KMS-11 (cell line): ENCODE measurements around the gene DHX8.

Source experiments
- H2AFZ ChIP-seq: fragments of 200-600 bp; sonication (generic); 2 replicates; pipeline ENCODE4 v1.6.1; 2016; ENCODE audit warnings: antibody characterized with exemption, mixed run types, low read depth
- H3K27ac ChIP-seq: fragments of 200-600 bp; sonication (generic); 2 replicates; pipeline ENCODE4 v1.6.1; 2016; ENCODE audit warnings: mild to moderate bottlenecking, mixed run types
- H3K27me3 ChIP-seq: fragments of 200-600 bp; sonication (generic); 2 replicates; pipeline ENCODE4 v1.6.1; 2017; ENCODE audit warnings: mild to moderate bottlenecking, low read depth, mixed run types, moderate library complexity; ENCODE audit not compliant: insufficient read depth
- H3K36me3 ChIP-seq: fragments of 200-600 bp; sonication (generic); 2 replicates; pipeline ENCODE4 v1.6.1; 2017; ENCODE audit warnings: mild to moderate bottlenecking, mixed run types; ENCODE audit not compliant: insufficient read depth
- H3K4me1 ChIP-seq: fragments of 200-600 bp; sonication (generic); 2 replicates; pipeline ENCODE4 v1.6.1; 2016; ENCODE audit warnings: mild to moderate bottlenecking, low read depth, mixed run types; ENCODE audit not compliant: poor library complexity, severe bottlenecking
- H3K4me2 ChIP-seq: fragments of 200-600 bp; sonication (generic); 2 replicates; pipeline ENCODE4 v1.7.0; 2016; ENCODE audit warnings: mild to moderate bottlenecking, mixed run types
- H3K4me3 ChIP-seq: fragments of 200-600 bp; sonication (generic); IDR thresholded peaks from 2 replicates; pipeline ENCODE4 v1.6.1; 2017; ENCODE audit warnings: low read depth, low read length, mixed read lengths; ENCODE audit not compliant: insufficient read depth
- H3K79me2 ChIP-seq: fragments of 200-600 bp; sonication (generic); 2 replicates; pipeline ENCODE4 v1.6.1; 2016; ENCODE audit warnings: low read depth, mixed run types; ENCODE audit not compliant: insufficient read depth
- H3K9ac ChIP-seq: fragments of 200-600 bp; sonication (generic); 2 replicates; pipeline ENCODE4 v1.6.1; 2016; ENCODE audit warnings: mild to moderate bottlenecking, mixed run types
- H4K20me1 ChIP-seq: fragments of 200-600 bp; sonication (generic); 2 replicates; pipeline ENCODE4 v1.6.1; 2016; ENCODE audit warnings: mild to moderate bottlenecking, mixed run types; ENCODE audit not compliant: insufficient read depth
- TF ChIP-seq, protein P1 (sequence below): fragments of 200-600 bp; sonication (generic); conservative IDR thresholded peaks from 2 replicates; pipeline ENCODE4 v1.6.1; 2017; ENCODE audit warnings: low read depth, mild to moderate bottlenecking, antibody characterized with exemption, low read length, moderate library complexity, mixed read lengths

The DHX8 gene

DNA sequence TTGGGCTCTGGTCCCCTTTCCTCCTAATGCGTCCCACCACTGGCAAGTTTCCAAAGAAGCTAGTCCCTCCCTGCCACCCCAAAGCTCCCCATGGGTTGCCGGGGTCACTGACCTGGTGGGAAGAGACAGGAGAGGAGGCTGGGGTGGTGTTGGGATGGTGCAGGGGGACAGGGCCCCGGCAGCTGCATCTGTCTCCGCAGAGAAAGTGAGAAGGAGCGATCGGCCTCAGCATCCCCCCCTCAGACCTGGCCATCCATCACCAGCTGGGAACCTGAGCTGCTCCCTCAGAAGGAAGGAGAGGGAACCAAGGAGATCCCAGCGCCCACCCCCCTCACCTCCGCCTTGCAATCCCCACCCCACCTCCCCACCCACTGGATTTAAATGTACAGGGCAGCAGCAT is 59.1 kb downstream of the DHX8 start:
- Histone ChIP-seq H3K4me3 (no peak overlapping the region), H3K9ac (no peak overlapping the region), H3K36me3 (no peaks in the 10 kb centered on the region)

DNA sequence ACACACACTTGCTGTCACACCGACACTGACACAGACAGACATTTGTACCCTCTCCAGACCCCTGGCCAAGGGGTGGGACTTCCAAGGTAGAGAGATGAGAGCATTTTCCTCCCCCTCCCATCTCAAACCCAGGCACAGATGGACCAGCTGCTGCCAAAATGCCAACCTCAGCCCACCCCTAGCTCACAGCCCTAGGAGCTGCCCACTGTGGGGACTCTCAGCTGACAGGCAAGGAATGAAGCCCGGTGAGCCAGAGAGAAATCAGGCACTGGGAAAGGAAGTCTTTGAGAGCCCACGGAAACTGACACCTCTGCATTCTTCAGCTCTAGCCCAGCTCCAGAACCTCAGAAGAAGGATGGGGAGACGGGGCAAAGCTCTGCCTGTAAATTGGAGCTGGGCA is 59.5 kb downstream of the DHX8 start:
- Histone ChIP-seq H3K4me1 (peaks cover 13% of the 10 kb centered on the region), H2AFZ (no peak overlapping the region), H3K27ac (no peak overlapping the region), H3K36me3 (no peaks in the 10 kb centered on the region), H3K4me3 (no peak overlapping the region), H4K20me1 (no peaks in the 10 kb centered on the region), H3K27me3 (no peaks in the 10 kb centered on the region; the same call in 1 of the 2 replicates), H3K4me2 (no peak overlapping the region), H3K9ac (no peak overlapping the region), H3K79me2 (no peaks in the 10 kb centered on the region; the same call in 1 of the 2 replicates)
- TF ChIP-seq, protein P1, sequence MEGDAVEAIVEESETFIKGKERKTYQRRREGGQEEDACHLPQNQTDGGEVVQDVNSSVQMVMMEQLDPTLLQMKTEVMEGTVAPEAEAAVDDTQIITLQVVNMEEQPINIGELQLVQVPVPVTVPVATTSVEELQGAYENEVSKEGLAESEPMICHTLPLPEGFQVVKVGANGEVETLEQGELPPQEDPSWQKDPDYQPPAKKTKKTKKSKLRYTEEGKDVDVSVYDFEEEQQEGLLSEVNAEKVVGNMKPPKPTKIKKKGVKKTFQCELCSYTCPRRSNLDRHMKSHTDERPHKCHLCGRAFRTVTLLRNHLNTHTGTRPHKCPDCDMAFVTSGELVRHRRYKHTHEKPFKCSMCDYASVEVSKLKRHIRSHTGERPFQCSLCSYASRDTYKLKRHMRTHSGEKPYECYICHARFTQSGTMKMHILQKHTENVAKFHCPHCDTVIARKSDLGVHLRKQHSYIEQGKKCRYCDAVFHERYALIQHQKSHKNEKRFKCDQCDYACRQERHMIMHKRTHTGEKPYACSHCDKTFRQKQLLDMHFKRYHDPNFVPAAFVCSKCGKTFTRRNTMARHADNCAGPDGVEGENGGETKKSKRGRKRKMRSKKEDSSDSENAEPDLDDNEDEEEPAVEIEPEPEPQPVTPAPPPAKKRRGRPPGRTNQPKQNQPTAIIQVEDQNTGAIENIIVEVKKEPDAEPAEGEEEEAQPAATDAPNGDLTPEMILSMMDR = no peak

More for the DNA sequence above, 59.1 kb downstream of the DHX8 start:
- no peaks in the 10 kb centered on the region; the same call in 1 of the 2 replicates for H3K79me2 ChIP-seq
- H3K27ac ChIP-seq = no peak overlapping the region
- no peaks in the 10 kb centered on the region for H4K20me1 ChIP-seq
- TF ChIP-seq, protein P1 = no peak
- H3K4me1 ChIP-seq = peaks cover 13% of the 10 kb centered on the region
- no peak overlapping the region for H2AFZ ChIP-seq
- no peak overlapping the region for H3K4me2 ChIP-seq
- no peaks in the 10 kb centered on the region; the same call in 1 of the 2 replicates for H3K27me3 ChIP-seq

DNA sequence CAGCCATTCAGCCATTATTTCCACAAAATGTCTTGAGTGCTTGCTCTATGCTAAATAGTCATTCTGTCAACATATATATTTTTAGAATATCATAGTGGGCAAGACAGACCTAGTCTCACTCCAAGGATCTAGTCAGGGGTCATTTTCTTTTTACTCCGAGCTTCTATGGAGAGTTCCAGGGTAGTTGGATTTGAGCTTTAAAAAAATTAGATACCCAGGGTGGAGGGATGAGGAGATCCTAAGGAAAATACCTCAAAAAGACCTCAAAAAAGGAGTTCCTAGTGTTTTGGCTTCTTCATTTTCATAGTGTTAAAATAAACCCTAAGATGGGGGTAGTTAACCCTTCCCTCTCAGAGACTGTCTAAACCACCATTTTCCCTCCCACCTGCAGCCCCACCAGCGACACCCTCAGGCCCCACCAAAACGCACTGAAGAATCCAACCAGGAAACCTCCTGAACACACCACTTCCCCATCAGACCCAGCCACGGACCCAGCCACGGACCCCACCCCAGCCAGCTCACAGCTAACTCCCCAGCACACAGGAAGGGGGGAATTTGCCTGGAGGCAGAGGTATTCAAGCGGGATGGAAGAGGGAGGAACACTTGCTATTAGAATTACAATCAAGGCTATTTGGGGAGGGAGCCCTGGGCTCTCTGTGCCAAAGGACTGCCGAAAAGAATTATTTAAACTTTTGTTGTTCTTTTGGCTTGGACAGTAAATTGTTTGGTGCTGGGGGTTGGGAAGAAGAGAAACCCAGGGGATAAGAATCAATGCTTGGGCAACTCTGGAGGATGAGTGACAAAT is 60.2 kb downstream of the DHX8 start:
- H3K4me2 ChIP-seq = peak overlapping the region; percentile 89; the same call in 1 of the 2 replicates
- no peaks in the 10 kb centered on the region for H4K20me1 ChIP-seq
- H2AFZ ChIP-seq = no peak overlapping the region
- H3K9ac ChIP-seq = no peak overlapping the region; the same call in 1 of the 2 replicates
- no peaks in the 10 kb centered on the region for H3K36me3 ChIP-seq
- no peak overlapping the region for H3K4me3 ChIP-seq
- H3K27me3 ChIP-seq = no peaks in the 10 kb centered on the region; the same call in 1 of the 2 replicates
- TF ChIP-seq, protein P1 = no peak
- H3K4me1 ChIP-seq = peaks cover 13% of the 10 kb centered on the region
- H3K27ac ChIP-seq = no peak overlapping the region
- no peaks in the 10 kb centered on the region; the same call in 1 of the 2 replicates for H3K79me2 ChIP-seq

DNA sequence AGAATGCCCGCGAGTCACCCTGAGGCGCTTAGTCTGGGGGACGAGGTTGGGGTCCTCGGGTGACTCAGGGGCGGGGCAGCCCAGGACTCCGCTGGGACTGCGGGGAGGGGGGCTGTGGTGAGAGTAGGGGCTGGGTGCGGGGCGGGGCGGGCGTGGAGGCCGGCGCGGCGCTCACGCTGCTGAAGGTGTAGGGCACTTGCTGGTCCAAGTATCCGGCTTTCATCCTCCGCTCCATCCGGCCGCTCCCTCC is 61.5 kb downstream of the DHX8 start:
- peak overlapping the region; percentile 89 for H3K4me2 ChIP-seq
- H3K27me3 ChIP-seq = no peaks in the 10 kb centered on the region; the same call in 1 of the 2 replicates
- H3K79me2 ChIP-seq = no peaks in the 10 kb centered on the region; the same call in 1 of the 2 replicates
- H3K4me3 ChIP-seq = no peak overlapping the region
- no peaks in the 10 kb centered on the region for H4K20me1 ChIP-seq
- H2AFZ ChIP-seq = peak overlapping the region; percentile 92
- H3K4me1 ChIP-seq = peaks cover 13% of the 10 kb centered on the region
- peak overlapping the region; percentile 69; the same call in 1 of the 2 replicates for H3K9ac ChIP-seq
- H3K36me3 ChIP-seq = no peaks in the 10 kb centered on the region
- peak overlapping the region; percentile 42 for H3K27ac ChIP-seq
- TF ChIP-seq, protein P1 = no peak
